Loucy (cell line): ENCODE data around the gene STS.

Experiments
- CTCF ChIP-seq: fragments of 200-600 bp; sonication (generic); conservative IDR thresholded peaks from 2 replicates; pipeline ENCODE4 v1.5.1; 2014; ENCODE audit warnings: mild to moderate bottlenecking, antibody characterized with exemption, low read length
- EZH2phosphoT487 ChIP-seq: fragments of 200-600 bp; IDR thresholded peaks from 2 replicates; pipeline ENCODE4 v1.6.1; 2018; ENCODE audit warnings: antibody characterized with exemption, mild to moderate bottlenecking, moderate library complexity, borderline replicate concordance

- TF ChIP-seq CTCF: no peak
- TF ChIP-seq EZH2phosphoT487: no peak
These were observed 35.4 kb upstream of the STS start for GRCh38 chrX:7112071-7112470.
